B cell (primary cell): Measurements from ENCODE around the gene BSG.

Experiments
- EZH2 ChIP-seq: IDR thresholded peaks from 2 replicates; pipeline ENCODE4 v1.6.1; 2012; ENCODE audit warnings: borderline replicate concordance, low read depth, mild to moderate bottlenecking, moderate library complexity, low read length; ENCODE audit not compliant: insufficient read depth, poor library complexity, severe bottlenecking
- TF ChIP-seq, protein P1 (sequence below): fragments of 200-600 bp; IDR thresholded peaks from one replicate; pipeline ENCODE4 v1.8.0; 2022; ENCODE audit warnings: antibody characterized with exemption, mild to moderate bottlenecking

DNA sequence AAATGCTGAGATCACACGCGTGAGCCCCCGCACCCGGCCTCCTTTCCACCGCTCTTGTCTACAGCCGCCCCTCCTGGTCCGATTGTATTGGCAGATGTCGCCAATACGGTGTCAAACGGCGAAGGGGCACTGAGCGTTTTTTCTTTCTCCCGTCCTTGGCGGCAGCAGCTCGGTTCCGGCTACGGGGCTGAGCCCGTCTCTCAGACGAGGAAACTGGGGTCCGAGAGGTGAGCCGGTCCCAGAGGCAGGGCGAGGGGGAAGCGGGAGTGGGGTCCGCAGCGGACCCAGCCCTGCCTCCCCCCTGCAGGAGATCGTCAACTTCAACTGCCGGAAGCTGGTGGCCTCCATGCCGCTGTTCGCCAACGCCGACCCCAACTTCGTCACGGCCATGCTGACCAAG lies 40.5 kb downstream of the BSG start:
- TF ChIP-seq, protein P1, sequence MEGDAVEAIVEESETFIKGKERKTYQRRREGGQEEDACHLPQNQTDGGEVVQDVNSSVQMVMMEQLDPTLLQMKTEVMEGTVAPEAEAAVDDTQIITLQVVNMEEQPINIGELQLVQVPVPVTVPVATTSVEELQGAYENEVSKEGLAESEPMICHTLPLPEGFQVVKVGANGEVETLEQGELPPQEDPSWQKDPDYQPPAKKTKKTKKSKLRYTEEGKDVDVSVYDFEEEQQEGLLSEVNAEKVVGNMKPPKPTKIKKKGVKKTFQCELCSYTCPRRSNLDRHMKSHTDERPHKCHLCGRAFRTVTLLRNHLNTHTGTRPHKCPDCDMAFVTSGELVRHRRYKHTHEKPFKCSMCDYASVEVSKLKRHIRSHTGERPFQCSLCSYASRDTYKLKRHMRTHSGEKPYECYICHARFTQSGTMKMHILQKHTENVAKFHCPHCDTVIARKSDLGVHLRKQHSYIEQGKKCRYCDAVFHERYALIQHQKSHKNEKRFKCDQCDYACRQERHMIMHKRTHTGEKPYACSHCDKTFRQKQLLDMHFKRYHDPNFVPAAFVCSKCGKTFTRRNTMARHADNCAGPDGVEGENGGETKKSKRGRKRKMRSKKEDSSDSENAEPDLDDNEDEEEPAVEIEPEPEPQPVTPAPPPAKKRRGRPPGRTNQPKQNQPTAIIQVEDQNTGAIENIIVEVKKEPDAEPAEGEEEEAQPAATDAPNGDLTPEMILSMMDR, result no peak
- TF ChIP-seq EZH2, result no peak
